GM19395 (cell line): ENCODE measurements around the gene MAPT.
"Not testable (repeated sequence)": the region's sequence is repeated elsewhere in the genome, so short reads cannot be mapped to it uniquely, and the experiment has no call there.

ENCODE experiments used
- ATAC-seq: cut with Tn5 transposase; IDR thresholded peaks from one replicate; pipeline ENCODE4 v1.9.1; 2021; ENCODE audit warnings: mild to moderate bottlenecking, moderate library complexity; ENCODE audit not compliant: unreplicated experiment

Gene MAPT

GRCh38 chr17:46003907-46004748 is 109.8 kb downstream of the MAPT start:
- no peak for ATAC-seq

- not testable (repeated sequence) for ATAC-seq
Observed at GRCh38 chr17:46006082-46006481, 111.7 kb downstream of the MAPT start.

- ATAC-seq = no peak
Observed at GRCh38 chr17:46007461-46007965, 113.2 kb downstream of the MAPT start.

- no peak for ATAC-seq
Observed at GRCh38 chr17:46008591-46008990, 114.2 kb downstream of the MAPT start.

- no peak for ATAC-seq
Observed at GRCh38 chr17:46009681-46010596, 115.6 kb downstream of the MAPT start.

- no peak for ATAC-seq
Observed at GRCh38 chr17:46010597-46011186, 116.3 kb downstream of the MAPT start.

DNA sequence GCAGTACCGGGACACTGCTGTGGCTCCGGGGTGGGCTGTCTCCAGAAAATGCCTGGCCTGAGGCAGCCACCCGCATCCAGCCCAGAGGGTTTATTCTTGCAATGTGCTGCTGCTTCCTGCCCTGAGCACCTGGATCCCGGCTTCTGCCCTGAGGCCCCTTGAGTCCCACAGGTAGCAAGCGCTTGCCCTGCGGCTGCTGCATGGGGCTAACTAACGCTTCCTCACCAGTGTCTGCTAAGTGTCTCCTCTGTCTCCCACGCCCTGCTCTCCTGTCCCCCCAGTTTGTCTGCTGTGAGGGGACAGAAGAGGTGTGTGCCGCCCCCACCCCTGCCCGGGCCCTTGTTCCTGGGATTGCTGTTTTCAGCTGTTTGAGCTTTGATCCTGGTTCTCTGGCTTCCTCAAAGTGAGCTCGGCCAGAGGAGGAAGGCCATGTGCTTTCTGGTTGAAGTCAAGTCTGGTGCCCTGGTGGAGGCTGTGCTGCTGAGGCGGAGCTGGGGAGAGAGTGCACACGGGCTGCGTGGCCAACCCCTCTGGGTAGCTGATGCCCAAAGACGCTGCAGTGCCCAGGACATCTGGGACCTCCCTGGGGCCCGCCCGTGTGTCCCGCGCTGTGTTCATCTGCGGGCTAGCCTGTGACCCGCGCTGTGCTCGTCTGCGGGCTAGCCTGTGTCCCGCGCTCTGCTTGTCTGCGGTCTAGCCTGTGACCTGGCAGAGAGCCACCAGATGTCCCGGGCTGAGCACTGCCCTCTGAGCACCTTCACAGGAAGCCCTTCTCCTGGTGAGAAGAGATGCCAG is 117.6 kb downstream of the MAPT start:
- ATAC-seq = no peak

DNA sequence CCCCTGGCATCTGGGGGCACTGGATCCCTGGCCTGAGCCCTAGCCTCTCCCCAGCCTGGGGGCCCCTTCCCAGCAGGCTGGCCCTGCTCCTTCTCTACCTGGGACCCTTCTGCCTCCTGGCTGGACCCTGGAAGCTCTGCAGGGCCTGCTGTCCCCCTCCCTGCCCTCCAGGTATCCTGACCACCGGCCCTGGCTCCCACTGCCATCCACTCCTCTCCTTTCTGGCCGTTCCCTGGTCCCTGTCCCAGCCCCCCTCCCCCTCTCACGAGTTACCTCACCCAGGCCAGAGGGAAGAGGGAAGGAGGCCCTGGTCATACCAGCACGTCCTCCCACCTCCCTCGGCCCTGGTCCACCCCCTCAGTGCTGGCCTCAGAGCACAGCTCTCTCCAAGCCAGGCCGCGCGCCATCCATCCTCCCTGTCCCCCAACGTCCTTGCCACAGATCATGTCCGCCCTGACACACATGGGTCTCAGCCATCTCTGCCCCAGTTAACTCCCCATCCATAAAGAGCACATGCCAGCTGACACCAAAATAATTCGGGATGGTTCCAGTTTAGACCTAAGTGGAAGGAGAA is 118.2 kb downstream of the MAPT start:
- ATAC-seq = no peak

GRCh38 chr17:46013127-46013501 is 118.8 kb downstream of the MAPT start:
- ATAC-seq = no peak

DNA sequence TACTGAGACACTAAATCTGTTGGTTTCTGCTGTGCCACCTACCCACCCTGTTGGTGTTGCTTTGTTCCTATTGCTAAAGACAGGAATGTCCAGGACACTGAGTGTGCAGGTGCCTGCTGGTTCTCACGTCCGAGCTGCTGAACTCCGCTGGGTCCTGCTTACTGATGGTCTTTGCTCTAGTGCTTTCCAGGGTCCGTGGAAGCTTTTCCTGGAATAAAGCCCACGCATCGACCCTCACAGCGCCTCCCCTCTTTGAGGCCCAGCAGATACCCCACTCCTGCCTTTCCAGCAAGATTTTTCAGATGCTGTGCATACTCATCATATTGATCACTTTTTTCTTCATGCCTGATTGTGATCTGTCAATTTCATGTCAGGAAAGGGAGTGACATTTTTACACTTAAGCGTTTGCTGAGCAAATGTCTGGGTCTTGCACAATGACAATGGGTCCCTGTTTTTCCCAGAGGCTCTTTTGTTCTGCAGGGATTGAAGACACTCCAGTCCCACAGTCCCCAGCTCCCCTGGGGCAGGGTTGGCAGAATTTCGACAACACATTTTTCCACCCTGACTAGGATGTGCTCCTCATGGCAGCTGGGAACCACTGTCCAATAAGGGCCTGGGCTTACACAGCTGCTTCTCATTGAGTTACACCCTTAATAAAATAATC is 119.3 kb downstream of the MAPT start:
- no peak for ATAC-seq

GRCh38 chr17:46019408-46019925 is 125.1 kb downstream of the MAPT start:
- not testable (repeated sequence) for ATAC-seq

DNA sequence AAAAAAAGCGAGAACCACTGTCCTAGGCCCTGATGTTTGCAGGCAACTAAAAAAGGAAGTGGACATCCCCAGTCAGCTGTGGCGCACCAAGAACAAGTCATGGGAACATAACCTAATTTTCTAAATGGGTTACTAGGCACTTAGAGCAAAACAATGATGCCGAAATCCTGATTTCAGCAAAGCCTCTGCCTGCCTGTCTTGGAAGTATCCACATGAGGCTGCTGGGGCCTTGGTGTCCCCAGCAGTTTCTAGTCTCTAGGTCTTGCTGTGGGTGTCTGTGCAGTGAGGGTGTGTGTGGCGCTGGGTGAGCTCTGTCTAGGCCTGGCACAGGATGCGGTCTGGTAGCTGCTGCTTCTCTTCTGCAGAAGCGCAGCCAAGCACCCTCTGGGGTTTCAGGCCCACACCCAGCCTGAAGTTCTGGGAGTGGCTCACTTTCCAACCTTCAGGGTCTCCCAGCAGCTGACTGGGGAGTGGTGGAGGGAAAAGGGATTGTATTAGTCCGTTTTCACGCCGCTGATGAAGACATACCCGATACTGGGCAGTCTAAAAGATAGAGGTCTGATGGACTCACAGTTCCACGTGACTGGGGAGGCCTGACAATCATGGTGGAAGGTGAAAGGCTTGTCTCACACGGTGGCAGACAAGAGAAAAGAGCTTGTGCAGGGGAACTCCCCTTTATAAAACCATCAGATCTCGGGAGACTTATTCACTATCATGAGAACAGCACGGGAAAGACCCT is 125.8 kb downstream of the MAPT start:
- no peak for ATAC-seq

- ATAC-seq = no peak
Observed at GRCh38 chr17:46020998-46021397, 126.6 kb downstream of the MAPT start.

DNA sequence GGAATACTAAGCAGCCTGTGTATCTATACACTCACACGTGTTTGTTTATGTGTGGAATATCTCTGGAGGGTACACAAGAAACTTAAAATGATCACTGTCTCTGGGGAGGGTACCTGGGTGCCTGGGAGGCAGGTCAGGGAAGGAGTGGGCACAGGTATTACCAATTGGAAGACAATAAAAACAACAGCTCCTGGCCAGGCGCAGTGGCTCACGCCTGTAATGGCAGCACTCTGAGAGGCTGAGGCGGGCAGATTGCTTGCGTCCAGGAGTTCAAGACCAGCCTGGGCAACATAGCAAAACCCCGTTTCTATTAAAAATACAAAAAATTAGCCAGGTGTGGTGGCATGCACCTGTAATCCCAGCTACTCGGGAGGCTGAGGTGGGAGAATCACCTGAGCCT is 129.0 kb downstream of the MAPT start:
- ATAC-seq = not testable (repeated sequence)

DNA sequence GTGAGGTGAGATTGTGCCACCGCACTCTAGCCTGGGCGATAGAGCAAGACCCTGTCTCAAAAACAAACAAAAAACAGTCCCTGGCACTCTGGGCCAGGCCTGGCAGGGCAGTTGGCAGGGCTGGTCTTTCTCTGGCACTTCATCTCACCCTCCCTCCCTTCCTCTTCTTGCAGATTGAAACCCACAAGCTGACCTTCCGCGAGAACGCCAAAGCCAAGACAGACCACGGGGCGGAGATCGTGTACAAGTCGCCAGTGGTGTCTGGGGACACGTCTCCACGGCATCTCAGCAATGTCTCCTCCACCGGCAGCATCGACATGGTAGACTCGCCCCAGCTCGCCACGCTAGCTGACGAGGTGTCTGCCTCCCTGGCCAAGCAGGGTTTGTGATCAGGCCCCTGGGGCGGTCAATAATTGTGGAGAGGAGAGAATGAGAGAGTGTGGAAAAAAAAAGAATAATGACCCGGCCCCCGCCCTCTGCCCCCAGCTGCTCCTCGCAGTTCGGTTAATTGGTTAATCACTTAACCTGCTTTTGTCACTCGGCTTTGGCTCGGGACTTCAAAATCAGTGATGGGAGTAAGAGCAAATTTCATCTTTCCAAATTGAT is 129.5 kb downstream of the MAPT start:
- no peak for ATAC-seq

GRCh38 chr17:46024590-46024989 is 130.2 kb downstream of the MAPT start:
- ATAC-seq = no peak

GRCh38 chr17:46025060-46025459 is 130.7 kb downstream of the MAPT start:
- no peak for ATAC-seq

DNA sequence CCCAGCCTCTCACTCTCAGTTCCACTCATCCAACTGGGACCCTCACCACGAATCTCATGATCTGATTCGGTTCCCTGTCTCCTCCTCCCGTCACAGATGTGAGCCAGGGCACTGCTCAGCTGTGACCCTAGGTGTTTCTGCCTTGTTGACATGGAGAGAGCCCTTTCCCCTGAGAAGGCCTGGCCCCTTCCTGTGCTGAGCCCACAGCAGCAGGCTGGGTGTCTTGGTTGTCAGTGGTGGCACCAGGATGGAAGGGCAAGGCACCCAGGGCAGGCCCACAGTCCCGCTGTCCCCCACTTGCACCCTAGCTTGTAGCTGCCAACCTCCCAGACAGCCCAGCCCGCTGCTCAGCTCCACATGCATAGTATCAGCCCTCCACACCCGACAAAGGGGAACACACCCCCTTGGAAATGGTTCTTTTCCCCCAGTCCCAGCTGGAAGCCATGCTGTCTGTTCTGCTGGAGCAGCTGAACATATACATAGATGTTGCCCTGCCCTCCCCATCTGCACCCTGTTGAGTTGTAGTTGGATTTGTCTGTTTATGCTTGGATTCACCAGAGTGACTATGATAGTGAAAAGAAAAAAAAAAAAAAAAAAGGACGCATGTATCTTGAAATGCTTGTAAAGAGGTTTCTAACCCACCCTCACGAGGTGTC is 131.3 kb downstream of the MAPT start:
- no peak for ATAC-seq
